Measurements from ENCODE around the gene GOLGA7B. TPM values are rescaled to one million over a fixed set of nuclear protein-coding genes. Genes with fewer than 3 reads are reported as not detected.

The GOLGA7B gene
- total and polyA plus RNA-seq, 5 experiments from 2014 or later = 0.35 to 8.1 (median 0.61) TPM

DNA sequence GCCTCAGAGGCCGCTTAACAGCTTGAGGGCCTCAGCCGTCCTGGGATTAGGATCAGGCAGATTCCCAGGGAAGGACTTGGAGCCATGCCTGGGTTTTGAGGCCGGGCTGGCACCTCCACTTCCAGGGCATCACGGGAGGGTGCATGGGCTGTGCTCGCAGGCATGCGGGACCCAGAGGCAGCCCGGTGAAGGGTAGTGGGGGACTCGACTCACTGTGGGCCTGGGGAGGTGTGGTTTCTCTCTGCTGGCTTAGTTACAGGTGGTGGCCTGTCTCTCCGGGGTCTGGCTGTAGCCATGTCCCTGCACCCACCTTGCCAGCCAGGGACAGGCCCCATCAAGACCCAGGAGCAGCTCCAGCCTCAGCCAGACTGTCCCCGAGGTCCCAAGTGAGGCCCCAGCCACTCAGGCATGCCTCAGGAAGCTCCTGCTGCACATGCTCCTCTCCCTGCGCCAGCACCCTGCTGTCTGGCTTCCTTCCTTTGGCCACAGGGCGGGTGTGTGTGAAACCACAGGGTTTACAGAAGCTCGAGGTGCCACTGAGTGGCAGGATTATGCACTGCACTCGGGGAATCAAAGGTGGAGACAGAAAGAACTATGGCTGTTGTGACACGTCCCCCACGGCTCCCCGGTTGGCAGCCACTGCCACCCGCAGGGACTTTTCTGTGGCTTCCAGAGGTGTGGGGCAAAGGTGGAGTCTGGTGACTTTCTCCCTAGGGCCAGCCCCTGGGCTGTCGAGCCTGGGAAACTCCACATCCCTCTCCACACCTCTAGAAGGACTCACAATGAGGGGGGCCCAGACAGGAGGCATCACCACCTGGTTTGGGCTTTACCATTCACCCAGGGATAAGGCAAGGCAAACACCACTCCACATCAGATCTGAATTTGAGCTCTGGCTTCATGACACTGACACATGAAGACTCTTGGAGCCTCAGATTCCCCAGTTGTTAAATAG, 19.7 kb downstream of the GOLGA7B start:
- no peaks in the 10 kb centered on the region for H3K9me3 Mint-ChIP-seq
- peaks cover 6 to 21% (median 14%) of the 10 kb centered on the region in 4 donors for H3K4me1 Mint-ChIP-seq
- peak; percentile 99 for ATAC-seq
- peak overlapping the region in 8 of 10 donors; percentile 2 to 61 (median 36) for H3K4me3 Mint-ChIP-seq
- peak; percentile 51 to 91 (median 81) for DNase-seq
- POLR2A ChIA-PET = interaction anchor here (0.7 to 3.4 kb wide), 14 partner anchors 10 to 168 kb away, joined by 3 to 26 read pairs (median 4); partner anchors contain the start of genes GOLGA7B, SFRP5 and ZFYVE27
- peaks cover 0 to 3% (median 0%) of the 10 kb centered on the region in 5 donors for H3K27me3 Mint-ChIP-seq
- H3K36me3 Mint-ChIP-seq = peaks cover 0 to 4% (median 0%) of the 10 kb centered on the region in 3 donors
- peak overlapping the region; percentile 36 to 86 (median 63) for H3K27ac Mint-ChIP-seq

DNA sequence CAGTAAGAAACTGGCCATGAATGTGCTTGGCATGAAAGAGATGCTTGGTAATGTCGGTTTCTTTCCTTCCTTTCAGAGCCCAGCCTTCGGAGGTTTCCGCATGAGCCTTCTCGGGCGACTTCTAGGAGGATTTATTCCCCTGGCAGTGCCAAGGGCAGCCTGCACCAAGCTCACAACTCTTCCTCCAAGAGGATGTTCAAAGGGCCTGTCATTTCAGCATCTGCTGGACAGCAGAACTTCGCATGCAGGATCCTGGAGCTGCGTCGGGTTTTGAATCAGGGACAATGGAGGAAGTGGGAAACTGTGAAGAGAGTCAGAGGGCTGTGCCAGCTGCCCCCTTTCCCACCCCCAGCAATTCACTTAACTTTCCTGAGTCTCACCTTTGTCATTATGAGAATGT, 21.3 kb downstream of the GOLGA7B start:
- ATAC-seq (no peak), DNase-seq (no peak)
- no peak overlapping the region for H3K27ac Mint-ChIP-seq
- no peaks in the 10 kb centered on the region for H3K9me3 Mint-ChIP-seq
- peaks cover 0 to 1% (median 0%) of the 10 kb centered on the region in 3 donors for H3K36me3 Mint-ChIP-seq
- H3K4me1 Mint-ChIP-seq = peaks cover 6 to 21% (median 14%) of the 10 kb centered on the region in 4 donors
- POLR2A ChIA-PET = interaction anchor here (0.5 kb wide), 1 partner anchor 49 kb away, joined by 3 read pairs; no protein-coding TSS in a partner anchor
- H3K27me3 Mint-ChIP-seq = peaks cover 0 to 6% (median 0%) of the 10 kb centered on the region in 5 donors
- H3K4me3 Mint-ChIP-seq = no peak overlapping the region

DNA sequence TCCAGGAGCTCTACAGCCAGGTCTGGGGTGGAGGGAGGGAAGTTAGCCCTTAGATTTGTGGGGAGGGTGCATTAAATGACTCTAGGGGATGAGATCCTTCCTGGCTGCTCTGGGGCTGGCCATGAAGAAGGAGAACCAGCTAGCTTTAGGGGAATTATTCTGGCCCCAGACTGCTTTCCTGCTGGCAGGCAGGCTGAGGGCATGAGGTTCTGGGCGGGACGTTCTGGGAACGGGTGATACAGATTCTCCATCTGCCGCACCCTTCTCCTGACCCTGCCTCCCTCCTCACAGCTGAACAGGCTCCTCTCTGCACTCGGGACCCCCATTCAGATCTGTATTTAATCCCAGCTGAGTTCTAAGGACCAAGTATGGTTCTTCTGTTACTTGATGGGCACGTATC, 23.9 kb downstream of the GOLGA7B start:
- Mint-ChIP-seq H3K4me1 (peaks cover 6 to 16% (median 13%) of the 10 kb centered on the region in 4 donors), H3K4me3 (no peak overlapping the region), H3K36me3 (no peaks in the 10 kb centered on the region), H3K27ac (no peak overlapping the region), H3K9me3 (no peaks in the 10 kb centered on the region), H3K27me3 (peaks cover 0 to 11% (median 1%) of the 10 kb centered on the region in 5 donors)
- POLR2A ChIA-PET = no interaction called here
- DNase-seq (peak in 1 of 10 donors; percentile 49), ATAC-seq (no peak)

DNA sequence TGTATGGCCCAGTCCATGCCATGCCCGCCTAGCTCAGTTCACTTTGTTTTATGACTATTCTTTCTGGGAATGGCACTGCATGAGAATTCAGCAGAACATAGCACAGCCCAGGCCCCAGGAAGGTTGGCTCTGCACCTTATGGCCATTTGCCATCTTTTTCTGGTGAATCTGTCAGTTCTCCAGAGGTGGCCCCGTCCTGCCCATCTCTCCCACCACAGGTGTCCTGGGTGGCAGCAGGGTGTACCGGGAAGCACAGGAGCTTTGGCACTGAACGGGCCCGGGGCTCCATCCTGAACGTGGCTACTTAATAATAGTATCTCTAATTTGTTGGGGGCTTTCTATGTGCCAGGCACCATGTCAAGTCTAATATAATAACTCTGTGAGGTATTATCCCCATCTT, 24.7 kb downstream of the GOLGA7B start:
- no peak for ATAC-seq
- peaks cover 0 to 11% (median 1%) of the 10 kb centered on the region in 5 donors for H3K27me3 Mint-ChIP-seq
- POLR2A ChIA-PET = no interaction called here
- no peak overlapping the region for H3K4me3 Mint-ChIP-seq
- H3K9me3 Mint-ChIP-seq = no peaks in the 10 kb centered on the region
- no peak overlapping the region for H3K27ac Mint-ChIP-seq
- DNase-seq = peak in 1 of 10 donors; percentile 22
- H3K4me1 Mint-ChIP-seq = peaks cover 5 to 9% (median 6%) of the 10 kb centered on the region in 4 donors
- H3K36me3 Mint-ChIP-seq = no peaks in the 10 kb centered on the region

DNA sequence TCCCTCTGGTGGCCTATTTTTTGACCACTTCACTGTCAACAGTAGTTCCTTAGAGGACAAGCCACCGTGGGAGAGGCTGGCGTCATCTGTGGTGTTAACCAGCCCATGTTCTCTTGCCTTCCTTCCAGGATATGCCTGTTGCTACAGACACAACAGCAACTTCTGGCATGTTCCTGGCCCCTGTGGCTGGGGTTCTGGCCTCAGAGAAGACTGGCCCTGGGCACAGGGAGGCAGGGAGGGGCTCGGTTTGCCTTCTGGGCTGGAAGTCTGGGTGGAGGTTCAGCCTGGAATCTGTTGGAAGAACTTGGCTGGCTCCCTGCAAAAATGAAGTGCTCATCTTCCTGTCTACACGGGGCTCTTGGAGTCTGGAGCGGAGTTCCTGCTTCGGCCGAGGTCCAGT, 25.7 kb downstream of the GOLGA7B start:
- DNase-seq (no peak), ATAC-seq (no peak)
- POLR2A ChIA-PET = interaction anchor here (0.6 kb wide), 1 partner anchor 1049 kb away, joined by 3 read pairs; no protein-coding TSS in a partner anchor
- Mint-ChIP-seq H3K9me3 (no peaks in the 10 kb centered on the region), H3K36me3 (no peaks in the 10 kb centered on the region), H3K4me3 (no peak overlapping the region), H3K4me1 (no peaks in the 10 kb centered on the region), H3K27ac (peak overlapping the region in 1 of 10 donors; percentile 40), H3K27me3 (peaks cover 0 to 11% (median 1%) of the 10 kb centered on the region in 5 donors)

DNA sequence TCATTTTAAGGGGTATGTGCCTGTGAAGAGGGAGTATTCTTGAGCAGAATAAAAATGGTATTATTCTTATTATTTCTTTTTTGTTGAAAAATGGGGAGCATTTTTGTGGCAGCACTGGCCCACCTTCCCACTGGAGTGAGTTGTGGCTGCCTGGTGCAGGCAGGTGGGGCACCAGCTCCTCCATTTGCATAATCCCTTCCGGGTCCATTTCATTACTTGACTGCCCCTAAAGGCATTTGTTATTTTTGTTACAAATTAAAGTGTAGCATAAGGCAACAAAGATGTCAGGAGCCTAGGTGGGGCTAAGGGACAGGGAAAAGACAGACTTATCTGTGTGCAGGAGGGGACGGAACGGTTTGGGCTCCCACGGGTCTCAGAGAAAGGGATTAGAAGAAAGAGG, 26.8 kb downstream of the GOLGA7B start:
- no peak for DNase-seq
- Mint-ChIP-seq H3K9me3 (no peaks in the 10 kb centered on the region), H3K27ac (no peak overlapping the region), H3K36me3 (no peaks in the 10 kb centered on the region), H3K4me3 (no peak overlapping the region), H3K4me1 (no peaks in the 10 kb centered on the region), H3K27me3 (peaks cover 3 to 14% (median 3%) of the 10 kb centered on the region in 5 donors)
- POLR2A ChIA-PET = no interaction called here
- ATAC-seq = no peak

DNA sequence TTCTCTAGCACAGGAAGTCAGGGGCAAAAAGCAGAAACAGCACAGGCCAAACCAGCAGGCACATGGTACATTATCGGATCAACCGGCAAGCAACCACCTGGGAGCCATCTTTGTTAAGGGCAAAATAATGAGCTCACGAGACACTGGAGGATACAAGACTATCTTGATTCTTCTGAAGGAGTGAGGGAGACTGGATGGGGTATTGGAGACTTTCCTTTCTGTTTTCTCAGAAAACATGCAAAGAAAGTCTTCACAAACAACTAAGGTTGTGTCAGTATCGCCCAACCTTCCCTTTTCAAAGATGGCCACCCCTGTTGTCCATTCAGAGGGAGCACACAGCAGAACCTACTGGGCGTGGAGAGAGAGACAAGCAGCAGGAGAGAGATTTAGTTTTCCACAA, 29.6 kb downstream of the GOLGA7B start:
- no peaks in the 10 kb centered on the region for H3K36me3 Mint-ChIP-seq
- peaks cover 0 to 18% (median 7%) of the 10 kb centered on the region in 5 donors for H3K27me3 Mint-ChIP-seq
- no peak for ATAC-seq
- POLR2A ChIA-PET = no interaction called here
- H3K4me3 Mint-ChIP-seq = no peak overlapping the region
- H3K27ac Mint-ChIP-seq = no peak overlapping the region
- DNase-seq = no peak
- H3K9me3 Mint-ChIP-seq = no peaks in the 10 kb centered on the region
- peaks cover 0 to 2% (median 0%) of the 10 kb centered on the region in 4 donors for H3K4me1 Mint-ChIP-seq

DNA sequence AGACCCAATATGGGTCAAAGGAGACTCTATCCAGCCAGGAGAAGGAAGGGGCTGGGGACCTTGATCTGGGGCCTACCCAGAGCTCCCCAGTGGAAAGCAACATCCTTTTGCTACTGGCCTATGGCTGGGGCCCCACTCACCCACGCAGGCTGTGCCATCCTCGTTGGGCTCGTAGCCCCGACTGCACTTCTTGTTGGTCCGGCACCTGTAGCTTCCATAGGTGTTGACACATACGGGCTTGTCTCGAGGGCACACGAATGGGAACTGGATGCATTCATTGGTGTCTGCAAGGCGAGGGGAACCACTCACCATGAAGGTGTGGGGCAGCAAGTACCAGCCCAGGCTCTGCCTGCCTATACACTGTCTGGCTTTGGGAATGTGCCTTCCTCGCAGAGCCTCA, 30.5 kb downstream of the GOLGA7B start:
- H3K27ac Mint-ChIP-seq = no peak overlapping the region

DNA sequence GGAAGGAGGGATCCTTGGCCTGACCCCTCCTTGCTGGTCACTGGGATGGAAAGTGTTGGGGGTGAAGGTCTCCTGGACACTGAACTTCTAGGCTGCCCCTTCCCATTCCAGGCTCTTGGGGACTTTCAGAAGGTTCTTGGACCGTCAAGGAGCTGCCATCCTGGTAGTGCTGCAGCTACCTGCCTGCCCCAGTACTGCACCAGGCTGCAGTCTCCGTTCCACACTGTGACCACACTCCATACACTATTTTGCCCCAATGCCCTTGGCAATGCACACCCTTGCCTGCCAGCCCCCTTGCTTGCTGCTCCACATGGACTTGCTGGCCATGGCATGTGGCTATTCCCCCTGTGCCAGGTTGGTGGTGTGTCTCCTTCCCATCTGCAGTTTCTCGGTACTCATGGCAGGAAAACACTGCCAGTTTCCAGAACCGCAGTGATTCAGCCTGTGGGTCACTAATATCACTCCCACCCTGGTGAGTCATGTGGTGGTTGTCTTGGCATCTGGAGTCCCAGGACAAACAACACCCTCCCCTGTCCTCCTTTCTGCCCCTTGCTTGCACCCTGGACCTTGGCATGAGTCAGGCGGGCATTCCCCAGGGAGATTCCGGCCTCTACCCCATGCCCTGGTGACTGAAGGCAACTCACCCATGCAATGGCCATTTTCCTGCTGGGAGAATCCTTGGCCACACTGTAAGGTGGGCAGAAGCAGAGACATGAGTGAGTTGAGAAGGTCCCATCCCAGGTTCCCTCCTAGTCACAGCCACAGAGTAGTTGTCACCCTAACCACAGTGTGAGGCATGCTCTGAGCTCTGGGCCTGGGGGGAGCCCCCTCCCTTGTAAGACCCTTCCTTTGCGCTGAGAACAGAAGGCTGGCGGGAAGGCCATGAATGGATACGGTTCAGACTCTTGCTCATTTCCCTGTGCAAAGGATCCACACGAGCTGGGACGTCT, 32.8 kb downstream of the GOLGA7B start:
- POLR2A ChIA-PET = no interaction called here
- Mint-ChIP-seq H3K36me3 (no peaks in the 10 kb centered on the region), H3K4me1 (peaks cover 0 to 2% (median 0%) of the 10 kb centered on the region in 4 donors), H3K9me3 (no peaks in the 10 kb centered on the region), H3K27ac (peak overlapping the region in 1 of 10 donors; percentile 28), H3K4me3 (no peak overlapping the region), H3K27me3 (peaks cover 0 to 10% (median 7%) of the 10 kb centered on the region in 5 donors)
- DNase-seq (no peak), ATAC-seq (no peak)

More for the DNA sequence above, 30.5 kb downstream of the GOLGA7B start:
- DNase-seq = no peak
- no peak for ATAC-seq
- Mint-ChIP-seq H3K27me3 (peaks cover 0 to 15% (median 7%) of the 10 kb centered on the region in 5 donors), H3K4me3 (no peak overlapping the region), H3K9me3 (no peaks in the 10 kb centered on the region), H3K4me1 (peaks cover 0 to 2% (median 0%) of the 10 kb centered on the region in 4 donors), H3K36me3 (no peaks in the 10 kb centered on the region)
- POLR2A ChIA-PET = no interaction called here

DNA sequence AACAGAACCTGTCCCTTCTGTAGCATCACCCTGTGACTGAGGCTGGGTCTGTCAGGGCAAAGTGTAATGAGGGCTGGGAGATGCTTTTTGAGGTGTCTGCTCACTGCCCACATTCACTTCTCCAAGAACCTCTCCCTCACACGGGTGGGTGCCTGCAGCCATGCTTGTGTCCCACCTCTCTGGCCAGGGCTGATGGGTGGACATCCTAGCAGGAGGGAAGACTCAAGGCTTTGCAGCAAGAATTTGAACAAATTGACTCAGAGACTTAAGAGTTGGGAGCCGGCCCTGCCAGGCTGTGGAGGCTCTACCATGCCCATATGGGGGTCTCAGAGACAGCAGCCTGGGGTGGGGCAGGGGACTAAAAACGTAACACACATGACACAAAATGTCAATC, 33.4 kb downstream of the GOLGA7B start:
- Mint-ChIP-seq H3K4me1 (peaks cover 0 to 3% (median 1%) of the 10 kb centered on the region in 4 donors), H3K27ac (no peak overlapping the region), H3K36me3 (no peaks in the 10 kb centered on the region), H3K9me3 (no peaks in the 10 kb centered on the region), H3K4me3 (no peak overlapping the region), H3K27me3 (peaks cover 0 to 10% (median 7%) of the 10 kb centered on the region in 5 donors)
- DNase-seq (peak in 1 of 10 donors; percentile 32), ATAC-seq (no peak)
- POLR2A ChIA-PET = no interaction called here

DNA sequence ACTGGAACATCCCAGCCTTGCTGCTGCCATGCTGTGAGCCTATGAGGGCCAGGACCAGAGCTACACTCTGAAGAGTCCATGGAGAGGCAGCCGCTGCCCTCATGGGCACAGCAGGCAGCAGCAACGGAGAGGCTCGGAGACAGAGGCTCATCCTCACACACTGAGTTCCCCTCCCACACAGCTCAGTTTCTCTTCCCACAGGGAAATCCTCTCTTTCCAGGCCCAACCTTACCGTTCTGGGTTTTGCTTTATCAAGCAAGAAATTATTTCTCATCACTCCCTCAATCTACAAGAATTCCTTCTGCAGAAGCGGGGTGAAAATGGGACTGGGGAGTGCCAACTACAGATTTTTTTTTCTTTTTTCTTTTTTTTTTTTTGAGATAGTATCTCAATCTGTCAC, 36.6 kb downstream of the GOLGA7B start:
- H3K9me3 Mint-ChIP-seq = no peaks in the 10 kb centered on the region
- ATAC-seq = no peak
- H3K27ac Mint-ChIP-seq = no peak overlapping the region
- peak in 1 of 10 donors; percentile 31 for DNase-seq
- peaks cover 0 to 7% (median 1%) of the 10 kb centered on the region in 5 donors for H3K27me3 Mint-ChIP-seq
- no peaks in the 10 kb centered on the region for H3K36me3 Mint-ChIP-seq
- peaks cover 0 to 11% (median 1%) of the 10 kb centered on the region in 4 donors for H3K4me1 Mint-ChIP-seq
- H3K4me3 Mint-ChIP-seq = no peak overlapping the region
- POLR2A ChIA-PET = interaction anchor here (1.0 kb wide), 1 partner anchor 203 kb away, joined by 3 read pairs; no protein-coding TSS in a partner anchor

DNA sequence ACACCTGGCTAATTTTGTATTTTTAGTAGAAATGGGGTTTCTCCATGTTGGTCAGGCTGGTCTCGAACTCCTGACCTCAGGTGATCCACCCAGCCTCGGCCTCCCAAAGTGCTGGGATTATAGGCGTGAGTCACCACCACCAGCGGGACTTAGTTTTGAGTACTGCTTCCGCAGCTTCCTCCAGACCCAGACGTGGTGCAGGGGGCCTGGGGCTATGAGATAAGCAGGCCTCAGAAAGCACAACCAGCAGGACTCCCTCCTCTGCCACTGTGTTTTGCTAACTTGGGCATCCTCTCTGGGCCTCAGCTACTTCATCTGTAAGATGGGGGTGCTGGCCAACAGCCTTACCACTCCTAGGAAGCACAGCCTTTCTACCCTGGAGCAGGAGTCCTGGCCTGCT, 37.8 kb downstream of the GOLGA7B start:
- no peak overlapping the region for H3K4me3 Mint-ChIP-seq
- peaks cover 0 to 6% (median 0%) of the 10 kb centered on the region in 5 donors for H3K27me3 Mint-ChIP-seq
- no peak overlapping the region for H3K27ac Mint-ChIP-seq
- ATAC-seq (no peak), DNase-seq (peak in 1 of 10 donors; percentile 22)
- no peaks in the 10 kb centered on the region for H3K36me3 Mint-ChIP-seq
- peaks cover 0 to 11% (median 1%) of the 10 kb centered on the region in 4 donors for H3K4me1 Mint-ChIP-seq
- no peaks in the 10 kb centered on the region for H3K9me3 Mint-ChIP-seq
- POLR2A ChIA-PET = interaction anchor here (1.0 kb wide), 1 partner anchor 204 kb away, joined by 3 read pairs; no protein-coding TSS in a partner anchor

All from naive thymus-derived CD8-positive, alpha-beta T cell (primary cell).